OCI-LY7 (cell line): ENCODE data around the gene EIPR1. TPM values are rescaled to one million over a fixed set of nuclear protein-coding genes. Genes with fewer than 3 reads are reported as not detected.

ENCODE experiments used
- BruUV-seq: library from RNA; stranded (reverse); fragments of 400-500 nt; replicated peaks from 2 replicates; lab custom pipeline; 2021; lab: Mats Ljungman, UMichigan
- CTCF ChIA-PET: fragments of 300-600 bp; sonication (Branson Sonifier 250); formaldehyde crosslinking; loops from one replicate; lab custom pipeline; 2022; ENCODE audit warnings: antibody characterized with exemption; ENCODE audit not compliant: unreplicated experiment; lab: Charles Lee
- POLR2A ChIA-PET: fragments of 300-600 bp; sonication (Branson Sonifier 250); formaldehyde crosslinking; loops from one replicate; lab custom pipeline; 2022; ENCODE audit warnings: antibody characterized with exemption; lab: Charles Lee
- DNase-seq: peaks from one replicate; pipeline ENCODE4 v3.0.0-alpha.2; 2015; ENCODE audit warnings: low spot score
- H2AFZ ChIP-seq: fragments of 200-600 bp; sonication (generic), shearing (Covaris generic); 2 replicates; pipeline ENCODE4 v1.6.1; 2014; ENCODE audit warnings: mild to moderate bottlenecking, antibody characterized with exemption, low read length, moderate library complexity
- H3K27ac ChIP-seq: fragments of 200-600 bp; sonication (generic); 2 replicates; pipeline ENCODE4 v1.5.1; 2014; ENCODE audit warnings: mixed run types, low read depth, mild to moderate bottlenecking, moderate library complexity, low read length, inconsistent platforms; ENCODE audit not compliant: poor library complexity, severe bottlenecking
- H3K36me3 ChIP-seq: fragments of 200-600 bp; sonication (generic); 2 replicates; pipeline ENCODE4 v1.6.1; 2014; ENCODE audit warnings: mild to moderate bottlenecking, antibody characterized with exemption, low read length, moderate library complexity, mixed read lengths; ENCODE audit not compliant: insufficient read depth
- H3K4me1 ChIP-seq: fragments of 200-600 bp; sonication (generic); 2 replicates; pipeline ENCODE4 v1.5.1; 2014; ENCODE audit warnings: mild to moderate bottlenecking, low read length; ENCODE audit not compliant: insufficient read depth, poor library complexity, severe bottlenecking
- H3K4me2 ChIP-seq: fragments of 200-600 bp; sonication (generic); 2 replicates; pipeline ENCODE4 v1.6.1; 2014; ENCODE audit warnings: mild to moderate bottlenecking, low read length
- H3K4me3 ChIP-seq: fragments of 200-600 bp; sonication (generic); 2 replicates; pipeline ENCODE4 v1.5.1; 2014; ENCODE audit warnings: mild to moderate bottlenecking, low read depth, low read length; ENCODE audit not compliant: poor library complexity, severe bottlenecking
- H3K79me2 ChIP-seq: fragments of 200-600 bp; sonication (generic); 2 replicates; pipeline ENCODE4 v1.6.1; 2016; ENCODE audit warnings: low read depth, mild to moderate bottlenecking, low read length, moderate library complexity, mixed read lengths; ENCODE audit not compliant: insufficient read depth
- H3K9me2 ChIP-seq: fragments of 200-600 bp; sonication (generic); 2 replicates; pipeline ENCODE4 v1.6.1; 2016; ENCODE audit warnings: mild to moderate bottlenecking, low read length, mixed read lengths; ENCODE audit not compliant: insufficient read depth
- H3K9me3 ChIP-seq: fragments of 200-600 bp; sonication (generic); 2 replicates; pipeline ENCODE4 v1.6.1; 2014; ENCODE audit warnings: mild to moderate bottlenecking, mixed run types, low read length, mixed read lengths
- H4K20me1 ChIP-seq: fragments of 200-600 bp; sonication (generic); 2 replicates; pipeline ENCODE4 v1.6.1; 2014; ENCODE audit warnings: mild to moderate bottlenecking, antibody characterized with exemption, low read length, moderate library complexity, mixed read lengths; ENCODE audit not compliant: insufficient read depth
- EZH2phosphoT487 ChIP-seq: fragments of 200-600 bp; sonication (generic); IDR thresholded peaks from 2 replicates; pipeline ENCODE4 v1.6.1; 2018; ENCODE audit warnings: low read depth, borderline replicate concordance, mild to moderate bottlenecking, mixed run types, antibody characterized with exemption, low read length, moderate library complexity, mixed read lengths
- intact Hi-C: fragments of 100-400 bp; cut with micrococcal nuclease; formaldehyde crosslinking; loops from one replicate; pipeline ENCODE4 v1.10.0; 2022; ENCODE audit not compliant: unreplicated experiment
- total RNA-seq, 2 experiments: library from RNA; depleted of rRNA in 1 of 2; stranded (reverse); fragments of >200 nt in 1 of 2; shearing (Covaris generic) in 1 of 2; gene quantifications; 2 replicates each; pipeline ENCODE4 v1.2.3, GENCODE V29; 2014 to 2022
- TF ChIP-seq, protein P1 (sequence below): fragments of 200-600 bp; sonication (generic); conservative IDR thresholded peaks from 2 replicates; pipeline ENCODE4 v1.5.1; 2014; ENCODE audit warnings: mild to moderate bottlenecking, antibody characterized with exemption, low read length, moderate library complexity, mixed read lengths

The EIPR1 gene
- total RNA-seq, 2 experiments from 2014 or later: 60.5 to 61.7 TPM

DNA sequence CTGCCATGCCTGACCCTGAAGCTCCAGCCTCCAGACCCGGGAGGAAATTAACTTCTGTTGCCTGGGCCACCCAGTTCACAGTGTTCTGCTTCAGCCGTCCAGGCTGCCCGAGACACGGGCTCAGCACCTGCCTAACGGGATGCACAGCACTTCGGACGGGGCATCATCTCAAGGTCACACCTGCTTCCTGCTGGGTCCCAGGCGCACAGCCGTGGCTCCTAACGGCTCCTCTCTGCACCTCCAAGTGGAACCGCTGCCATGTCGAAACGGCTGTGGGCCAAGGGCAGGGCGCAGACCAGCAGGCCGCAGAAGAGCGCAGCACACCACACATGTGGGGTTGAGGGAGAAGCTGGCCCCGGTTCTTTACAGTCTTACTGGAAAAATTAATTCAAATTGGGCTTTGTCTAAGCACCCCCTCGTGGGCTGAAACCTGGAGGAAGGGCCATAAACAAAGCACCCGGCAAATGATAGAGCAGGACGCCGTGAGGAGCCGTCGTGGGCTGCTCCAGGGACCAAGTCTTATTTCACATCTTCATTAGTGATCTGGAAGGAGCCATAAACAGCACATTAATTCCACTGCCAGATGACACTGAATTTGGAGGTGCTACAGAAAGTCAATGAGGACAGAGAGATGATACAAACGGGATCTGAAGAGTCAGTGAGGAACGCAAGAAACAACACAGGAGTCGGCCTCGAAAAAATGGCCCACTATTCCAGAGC, 59.6 kb downstream of the EIPR1 start:
- ChIA-PET CTCF (no interaction called here), POLR2A (no interaction called here)
- H3K4me2 ChIP-seq: no peak overlapping the region
- H3K4me3 ChIP-seq: no peak overlapping the region
- peaks cover 49% of the 10 kb centered on the region for H3K36me3 ChIP-seq
- no peaks in the 10 kb centered on the region for H4K20me1 ChIP-seq
- H3K9me2 ChIP-seq: no peaks in the 10 kb centered on the region
- H3K79me2 ChIP-seq: no peaks in the 10 kb centered on the region
- no peaks in the 10 kb centered on the region for H3K9me3 ChIP-seq
- intact Hi-C loops: no loop called here
- H3K4me1 ChIP-seq: no peaks in the 10 kb centered on the region
- no peak overlapping the region for H3K27ac ChIP-seq
- BruUV-seq: no TSS peak
- DNase-seq: no peak
- no peak for TF ChIP-seq EZH2phosphoT487
- TF ChIP-seq, protein P1, sequence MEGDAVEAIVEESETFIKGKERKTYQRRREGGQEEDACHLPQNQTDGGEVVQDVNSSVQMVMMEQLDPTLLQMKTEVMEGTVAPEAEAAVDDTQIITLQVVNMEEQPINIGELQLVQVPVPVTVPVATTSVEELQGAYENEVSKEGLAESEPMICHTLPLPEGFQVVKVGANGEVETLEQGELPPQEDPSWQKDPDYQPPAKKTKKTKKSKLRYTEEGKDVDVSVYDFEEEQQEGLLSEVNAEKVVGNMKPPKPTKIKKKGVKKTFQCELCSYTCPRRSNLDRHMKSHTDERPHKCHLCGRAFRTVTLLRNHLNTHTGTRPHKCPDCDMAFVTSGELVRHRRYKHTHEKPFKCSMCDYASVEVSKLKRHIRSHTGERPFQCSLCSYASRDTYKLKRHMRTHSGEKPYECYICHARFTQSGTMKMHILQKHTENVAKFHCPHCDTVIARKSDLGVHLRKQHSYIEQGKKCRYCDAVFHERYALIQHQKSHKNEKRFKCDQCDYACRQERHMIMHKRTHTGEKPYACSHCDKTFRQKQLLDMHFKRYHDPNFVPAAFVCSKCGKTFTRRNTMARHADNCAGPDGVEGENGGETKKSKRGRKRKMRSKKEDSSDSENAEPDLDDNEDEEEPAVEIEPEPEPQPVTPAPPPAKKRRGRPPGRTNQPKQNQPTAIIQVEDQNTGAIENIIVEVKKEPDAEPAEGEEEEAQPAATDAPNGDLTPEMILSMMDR: no peak
- no peak overlapping the region for H2AFZ ChIP-seq

DNA sequence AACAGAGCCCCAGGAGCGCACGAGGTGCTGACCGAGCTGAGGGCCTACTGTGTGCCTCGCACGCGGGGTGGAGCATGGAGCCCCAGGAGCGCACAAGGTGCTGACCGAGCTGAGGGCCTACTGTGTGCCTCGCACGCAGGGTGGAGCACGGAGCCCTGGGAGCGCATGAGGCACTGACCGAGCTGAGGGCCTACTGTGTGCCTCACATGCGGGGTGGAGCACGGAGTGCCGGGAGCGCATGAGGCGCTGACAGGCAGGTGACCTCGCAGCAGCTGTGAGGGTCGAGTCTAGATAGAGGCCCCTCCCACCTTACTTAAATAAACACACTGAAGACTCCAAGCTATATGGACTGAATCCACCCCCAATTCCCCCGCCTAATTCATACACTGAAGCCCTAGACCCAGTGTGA, 60.3 kb downstream of the EIPR1 start:
- no peak overlapping the region for H3K4me2 ChIP-seq
- ChIA-PET POLR2A (no interaction called here), CTCF (no interaction called here)
- no peaks in the 10 kb centered on the region for H3K9me3 ChIP-seq
- H3K27ac ChIP-seq: no peak overlapping the region
- intact Hi-C loops: no loop called here
- no peak overlapping the region for H2AFZ ChIP-seq
- no peaks in the 10 kb centered on the region for H3K79me2 ChIP-seq
- peaks cover 48% of the 10 kb centered on the region for H3K36me3 ChIP-seq
- DNase-seq: no peak
- H3K4me3 ChIP-seq: no peak overlapping the region
- H3K9me2 ChIP-seq: no peaks in the 10 kb centered on the region
- H3K4me1 ChIP-seq: no peaks in the 10 kb centered on the region
- BruUV-seq: no TSS peak
- H4K20me1 ChIP-seq: no peaks in the 10 kb centered on the region
- no peak for TF ChIP-seq EZH2phosphoT487
- TF ChIP-seq, protein P1: no peak
